Adrenal gland (tissue), 12 donors: ENCODE measurements around the gene GKN2. TPM values are rescaled to one million over a fixed set of nuclear protein-coding genes. Genes with fewer than 3 reads are reported as not detected.

Experiments used
- DNase-seq, 7 donors: peaks; one replicate each; pipeline ENCODE4 v3.0.0-alpha.2; 2019 to 2020
- H3K27ac ChIP-seq, 5 donors: fragments of 200-600 bp; sonication (generic) in 4 of 5; 1 replicate in 3 of 5; 2 replicates in 2 of 5; pipeline versions ENCODE4 v1.5.1 to v1.8.0; 2016 to 2020; ENCODE audit warnings: mild to moderate bottlenecking in 1 of 5
- H3K27me3 ChIP-seq: fragments of 200-600 bp; 2 replicates; pipeline ENCODE4 v1.8.0; 2021
- H3K36me3 ChIP-seq, 2 donors: fragments of 200-600 bp; replicated peaks in 1 of 2; 1 replicate in 1 of 2; 2 replicates in 1 of 2; pipeline versions ENCODE4 v1.5.1 to v1.8.0; 2018 to 2022
- H3K4me1 ChIP-seq, 2 donors: fragments of 200-600 bp; replicated peaks in 1 of 2; 1 replicate in 1 of 2; 2 replicates in 1 of 2; pipeline versions ENCODE4 v1.5.1 to v1.8.0; 2018 to 2021
- H3K4me3 ChIP-seq, 4 donors: fragments of 200-600 bp; sonication (generic) in 3 of 4; one replicate each; pipeline ENCODE4 v1.5.1; 2016 to 2018
- H3K9me3 ChIP-seq, 3 donors: fragments of 200-600 bp; sonication (generic) in 1 of 3; replicated peaks in 1 of 3; 1 replicate in 2 of 3; 2 replicates in 1 of 3; pipeline versions ENCODE4 v1.5.1 to v1.8.0; 2016 to 2021
- CTCF ChIP-seq, 6 experiments: fragments of 450-650 bp in 4 of 6; fragments of 200-600 bp in 2 of 6; sonication (generic) in 1 of 6; IDR thresholded peaks; 1 replicate in 5 of 6; 2 replicates in 1 of 6; pipeline versions ENCODE4 v1.5.1 to v1.8.0; 2016 to 2021; ENCODE audit warnings: antibody characterized with exemption in 6 of 6, mild to moderate bottlenecking in 2 of 6, moderate library complexity in 1 of 6
- POLR2A ChIP-seq, 2 donors: fragments of 450-650 bp; IDR thresholded peaks; one replicate each; pipeline ENCODE4 v1.6.1; 2017; ENCODE audit warnings: antibody characterized with exemption in 2 of 2, mild to moderate bottlenecking in 2 of 2, moderate library complexity in 1 of 2
- WGBS, 4 donors: extraction: QIAGEN DNeasy Blood & Tissue Kit in 2 of 4; methylation state at CpG; one replicate each; pipeline versions ENCODE4 v1.1.5 to v1.1.7; 2013 to 2017; 5-methylcytosine and 5-hydroxymethylcytosine counted together
- intact Hi-C, 2 donors: fragments of 100-400 bp; cut with DNase I; formaldehyde crosslinking; loops; one replicate each; pipeline versions ENCODE4 v1.14.1 to v1.15.0; 2022 to 2023
- polyA plus RNA-seq, 3 donors: library from polyadenylated mRNA; stranded (reverse); fragments of 200-250 nt in 2 of 3; fragments of 350-450 nt in 1 of 3; fragmentation: Illumina TruSeq in 1 of 3; extraction: RNeasy Lipid Tissue Mini Kit (QIAGEN cat#74804) in 1 of 3; gene quantifications; one replicate each; pipeline ENCODE4 v1.2.3, GENCODE V29; 2013 to 2014
- total RNA-seq, 9 donors: library from RNA; depleted of rRNA in 4 of 9; stranded (reverse); fragments of >200 nt in 4 of 9; fragments of 120-200 nt in 1 of 9; fragmentation: NEBNext Ultra II Directional in 1 of 9; extraction: Animal tissue kit (Norgen Biotek cat#: 25700) in 1 of 9; gene quantifications; one replicate each; pipeline versions ENCODE4 v1.1.0 to v1.2.4, GENCODE V29; 2013 to 2023
- donor health status: healthy with polysubstance abuse.
- donor health status: Bipolar disorder and iron deficiency.
- donor health status: DM: yes; HTN: yes; CAD: no.
- donor health status: DM: no; HTN: no; CAD: no.
- donor health status: DM: no; HTN: no; CAD: no.
- donor health status: DM: yes; HTN: yes; CAD: no.

GKN2 gene
- total and polyA plus RNA-seq, 12 donors: 0.27 to 0.31 TPM; not detected in 10

GRCh38 chr2:68994864-68995263 lies 42.2 kb upstream of the GKN2 start:
- Histone ChIP-seq H3K4me1 (no peaks in the 10 kb centered on the region), H3K27me3 (no peaks in the 10 kb centered on the region), H3K4me3 (no peak overlapping the region), H3K27ac (no peak overlapping the region), H3K9me3 (no peaks in the 10 kb centered on the region), H3K36me3 (no peaks in the 10 kb centered on the region)
- intact Hi-C loops: no loop called here
- peak in 1 of 7 donors; percentile 27 for DNase-seq
- WGBS, 4 donors: 65 to 81% (median 67%) methylated on average over 3 to 4 of the region's 4 CpGs
- TF ChIP-seq CTCF (IDR thresholded peaks at IDR 0.05) (no peak), POLR2A (IDR thresholded peaks at IDR 0.05) (no peak)

GRCh38 chr2:68993660-68994059 lies 41.0 kb upstream of the GKN2 start:
- H3K27ac ChIP-seq: no peak overlapping the region
- WGBS, 4 donors: 73 to 93% (median 88%) methylated on average over 7 of the region's 7 CpGs

GRCh38 chr2:68992933-68993332 lies 40.2 kb upstream of the GKN2 start:
- Histone ChIP-seq H3K36me3 (no peaks in the 10 kb centered on the region), H3K4me3 (no peak overlapping the region), H3K27ac (no peak overlapping the region), H3K27me3 (no peaks in the 10 kb centered on the region), H3K4me1 (no peaks in the 10 kb centered on the region), H3K9me3 (no peaks in the 10 kb centered on the region)
- intact Hi-C loops: no loop called here
- peak in 6 of 7 donors; percentile 48 to 84 (median 76) for DNase-seq
- 41 to 50% (median 48%) methylated on average over 3 of the region's 3 CpGs for WGBS, 4 donors
- TF ChIP-seq POLR2A (IDR thresholded peaks at IDR 0.05) (no peak), CTCF (IDR thresholded peaks at IDR 0.05) (no peak)

More at GRCh38 chr2:68993660-68994059, 41.0 kb upstream of the GKN2 start:
- no peaks in the 10 kb centered on the region for H3K27me3 ChIP-seq
- no peak overlapping the region for H3K4me3 ChIP-seq
- intact Hi-C loops: no loop called here
- no peaks in the 10 kb centered on the region for H3K9me3 ChIP-seq
- H3K36me3 ChIP-seq: no peaks in the 10 kb centered on the region
- DNase-seq: no peak
- no peak for TF ChIP-seq CTCF (IDR thresholded peaks at IDR 0.05)
- TF ChIP-seq POLR2A (IDR thresholded peaks at IDR 0.05): no peak
- H3K4me1 ChIP-seq: no peaks in the 10 kb centered on the region

- no peak for DNase-seq
- 86 to 92% (median 90%) methylated on average over 5 of the region's 5 CpGs for WGBS, 4 donors
- Histone ChIP-seq H3K27ac (no peak overlapping the region), H3K4me1 (peaks cover 4% of the 10 kb centered on the region in 2 donors), H3K27me3 (no peaks in the 10 kb centered on the region), H3K9me3 (no peaks in the 10 kb centered on the region), H3K36me3 (no peaks in the 10 kb centered on the region), H3K4me3 (no peak overlapping the region)
- TF ChIP-seq POLR2A (IDR thresholded peaks at IDR 0.05) (no peak), CTCF (IDR thresholded peaks at IDR 0.05) (no peak)
- intact Hi-C loops: no loop called here
Observed at GRCh38 chr2:68992341-68992740, 39.6 kb upstream of the GKN2 start.
